Occipital lobe (tissue), 2 donors: Measurements from ENCODE around the gene TSSK1B. TPM values are rescaled to one million over a fixed set of nuclear protein-coding genes. Genes with fewer than 3 reads are reported as not detected.
"Not testable (repeated sequence)": the region's sequence is repeated elsewhere in the genome, so short reads cannot be mapped to it uniquely, and the experiment has no call there.

ENCODE experiments used
- DNase-seq: peaks from one replicate; lab custom pipeline; 2025; lab: John Stamatoyannopoulos, UW
- total RNA-seq: library from RNA; depleted of rRNA; stranded (reverse); fragments of >200 nt; gene quantifications from one replicate; pipeline ENCODE4 v1.2.3, GENCODE V29; 2014

TSSK1B gene
- total RNA-seq, 1 donor from 2014 or later: 0.16 TPM

GRCh38 chr5:113397986-113398385 lies 36.8 kb downstream of the TSSK1B start:
- not testable (repeated sequence) for DNase-seq

- DNase-seq: no peak
Observed at GRCh38 chr5:113397046-113397445, 37.7 kb downstream of the TSSK1B start.

DNA sequence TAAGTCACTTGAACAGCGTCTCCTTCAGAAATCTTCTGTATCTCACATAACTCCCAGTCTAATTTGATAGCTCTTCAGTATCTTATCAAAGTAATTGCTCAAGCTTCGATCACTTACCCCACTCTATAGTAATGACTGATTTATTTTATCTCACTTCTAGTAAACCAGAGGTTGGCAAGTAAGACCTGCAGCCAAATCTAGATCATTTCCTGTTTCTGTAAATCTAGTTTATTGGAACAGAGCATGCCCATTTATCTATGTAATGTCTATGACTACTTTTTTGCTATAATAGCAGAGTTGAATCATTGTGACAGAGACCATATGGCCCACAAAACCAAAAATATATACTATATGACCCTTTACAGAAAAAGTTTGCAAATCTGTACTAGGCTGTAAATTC lies 40.1 kb downstream of the TSSK1B start:
- no peak for DNase-seq

DNA sequence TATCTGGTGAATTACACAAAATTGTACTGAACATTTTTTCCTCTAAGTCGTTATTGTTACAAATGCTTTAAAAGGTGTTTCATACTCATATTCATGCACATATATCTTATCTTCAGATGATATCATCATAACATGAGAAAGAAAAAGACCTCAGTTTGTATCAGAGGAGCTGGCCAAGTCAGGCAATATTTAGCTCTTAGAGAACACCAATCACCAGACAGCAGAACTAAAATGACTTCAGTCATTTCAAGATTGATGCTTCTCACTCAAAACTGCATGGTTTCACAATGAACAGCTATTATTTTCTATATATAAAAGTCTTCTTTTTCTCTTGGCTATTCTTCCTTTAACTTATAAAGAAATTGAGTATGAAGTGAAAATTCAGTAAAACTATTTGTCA lies 44.6 kb downstream of the TSSK1B start:
- DNase-seq: no peak

GRCh38 chr5:113389116-113389515 lies 45.7 kb downstream of the TSSK1B start:
- no peak for DNase-seq

DNA sequence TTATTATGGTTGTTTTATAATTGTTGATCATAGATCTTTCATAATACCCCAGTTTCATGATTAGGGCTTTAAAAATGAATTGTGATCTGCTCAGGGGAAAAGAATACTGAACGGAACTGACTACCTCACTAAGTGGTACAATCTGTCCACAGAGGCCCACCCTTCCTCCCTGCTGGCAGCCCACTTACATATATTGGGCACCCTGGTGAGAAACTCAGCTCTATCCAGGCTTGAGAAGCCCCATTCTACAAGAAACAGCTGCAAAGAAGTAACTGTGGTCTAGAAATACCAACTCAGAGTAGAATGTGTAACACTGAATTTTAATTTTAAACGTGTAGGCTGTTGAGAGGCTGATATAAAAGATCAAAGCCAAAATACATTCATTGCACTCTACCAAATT lies 46.9 kb downstream of the TSSK1B start:
- no peak for DNase-seq

GRCh38 chr5:113384782-113385285 lies 50.0 kb downstream of the TSSK1B start:
- DNase-seq: no peak

- no peak for DNase-seq
Observed at GRCh38 chr5:113382731-113383130, 52.1 kb downstream of the TSSK1B start.

Other genes starting within 250 kb of the TSSK1B start
- 15.8 TPM for gene MCC, start 53.5 kb upstream of the TSSK1B start, total RNA-seq
- gene YTHDC2, start 78.7 kb upstream of the TSSK1B start, total RNA-seq: 63.2 TPM